CD14-positive monocyte (primary cell): ENCODE measurements around the gene ZNF385B. TPM values are rescaled to one million over a fixed set of nuclear protein-coding genes. Genes with fewer than 3 reads are reported as not detected.

Experiments
- DNase-seq, 3 donors: peaks; one replicate each; pipeline ENCODE4 v3.0.0-alpha.2; 2011 to 2022
- H2AFZ ChIP-seq: 2 replicates; pipeline ENCODE4 v1.6.0; 2012; ENCODE audit warnings: mild to moderate bottlenecking, low read depth, low read length, inconsistent platforms; ENCODE audit not compliant: insufficient read depth, poor library complexity, severe bottlenecking
- H3K27ac ChIP-seq, 2 donors: 1 replicate in 1 of 2; 2 replicates in 1 of 2; pipeline ENCODE4 v1.5.1; 2012 to 2013; ENCODE audit warnings: low read length in 2 of 2, control low read depth in 1 of 2, inconsistent platforms in 1 of 2, low read depth in 1 of 2, mild to moderate bottlenecking in 1 of 2
- H3K27me3 ChIP-seq, 2 donors: one replicate each; pipeline versions ENCODE4 v1.6.0 to v1.6.1; 2011 to 2013; ENCODE audit warnings: low read length in 2 of 2; ENCODE audit not compliant: control insufficient read depth in 2 of 2, insufficient read depth in 2 of 2
- H3K36me3 ChIP-seq, 2 donors: replicated peaks in 1 of 2; 1 replicate in 1 of 2; 2 replicates in 1 of 2; pipeline versions ENCODE4 v1.5.1 to v1.6.1; 2012 to 2013; ENCODE audit warnings: low read length in 2 of 2, control low read depth in 1 of 2, inconsistent platforms in 1 of 2, mild to moderate bottlenecking in 1 of 2; ENCODE audit not compliant: insufficient read depth in 2 of 2, control insufficient read depth in 1 of 2
- H3K4me1 ChIP-seq, 2 donors: 1 replicate in 1 of 2; 2 replicates in 1 of 2; pipeline versions ENCODE4 v1.5.1 to v1.6.1; 2012 to 2013; ENCODE audit warnings: low read length in 2 of 2, control low read depth in 1 of 2, inconsistent platforms in 1 of 2, mild to moderate bottlenecking in 1 of 2, moderate library complexity in 1 of 2; ENCODE audit not compliant: insufficient read depth in 2 of 2, control insufficient read depth in 1 of 2
- H3K4me2 ChIP-seq: replicated peaks from 2 replicates; pipeline ENCODE3; 2012; ENCODE audit warnings: low read length, moderate library complexity, mild to moderate bottlenecking; ENCODE audit not compliant: poor library complexity, severe bottlenecking; ENCODE audit errors: extremely low read depth
- H3K4me3 ChIP-seq, 3 experiments: fragments of 200-600 bp in 1 of 3; sonication (generic) in 1 of 3; replicated peaks in 1 of 3; 1 replicate in 2 of 3; 2 replicates in 1 of 3; pipeline ENCODE4 v1.5.1; 2011 to 2013; ENCODE audit warnings: low read length in 3 of 3, mild to moderate bottlenecking in 3 of 3, control low read depth in 2 of 3, low read depth in 2 of 3, inconsistent platforms in 1 of 3, moderate library complexity in 1 of 3
- H3K79me2 ChIP-seq: 2 replicates; pipeline ENCODE4 v1.6.0; 2012; ENCODE audit warnings: mild to moderate bottlenecking, control low read depth, inconsistent platforms, low read length, moderate library complexity; ENCODE audit not compliant: insufficient read depth
- H3K9ac ChIP-seq: 2 replicates; pipeline ENCODE4 v1.6.0; 2017; ENCODE audit warnings: low read length, mild to moderate bottlenecking; ENCODE audit not compliant: insufficient read depth, poor library complexity, severe bottlenecking
- H3K9me3 ChIP-seq, 2 donors: replicated peaks in 1 of 2; 1 replicate in 1 of 2; 2 replicates in 1 of 2; pipeline versions ENCODE4 v1.5.1 to v1.6.1; 2012 to 2013; ENCODE audit warnings: low read length in 2 of 2, control low read depth in 1 of 2; ENCODE audit not compliant: control insufficient read depth in 1 of 2, insufficient read depth in 1 of 2
- H4K20me1 ChIP-seq: 2 replicates; pipeline ENCODE4 v1.6.0; 2012; ENCODE audit warnings: mild to moderate bottlenecking, low read length, control low read depth, moderate library complexity; ENCODE audit not compliant: insufficient read depth
- H3K27ac Mint-ChIP-seq, 7 donors: one replicate each; pipeline ENCODE4 v1.8.0; 2020; ENCODE audit warnings: mild to moderate bottlenecking in 7 of 7, mixed read lengths in 7 of 7, moderate library complexity in 6 of 7, inconsistent platforms in 2 of 7
- H3K27me3 Mint-ChIP-seq, 3 donors: one replicate each; pipeline ENCODE4 v1.8.0; 2021 to 2022; ENCODE audit warnings: low read depth in 3 of 3, mild to moderate bottlenecking in 3 of 3, mixed read lengths in 3 of 3, moderate library complexity in 3 of 3, inconsistent platforms in 1 of 3
- H3K36me3 Mint-ChIP-seq, 2 donors: one replicate each; pipeline ENCODE4 v1.8.0; 2020; ENCODE audit warnings: mixed read lengths in 2 of 2, inconsistent platforms in 1 of 2, mild to moderate bottlenecking in 1 of 2
- H3K4me1 Mint-ChIP-seq: one replicate; pipeline ENCODE4 v1.8.0; 2020; ENCODE audit warnings: mild to moderate bottlenecking, mixed read lengths
- H3K4me3 Mint-ChIP-seq, 2 donors: one replicate each; pipeline ENCODE4 v1.8.0; 2020; ENCODE audit warnings: mild to moderate bottlenecking in 2 of 2, mixed read lengths in 2 of 2, moderate library complexity in 1 of 2
- H3K9me3 Mint-ChIP-seq, 7 donors: one replicate each; pipeline ENCODE4 v1.8.0; 2020 to 2022; ENCODE audit warnings: mixed read lengths in 7 of 7, mild to moderate bottlenecking in 6 of 7, moderate library complexity in 6 of 7, inconsistent platforms in 2 of 7
- WGBS: methylation state at CpG from one replicate; pipeline ENCODE4 v1.1.5; 2013; ENCODE audit warnings: missing lambda C conversion rate; ENCODE audit not compliant: insufficient coverage; 5-methylcytosine and 5-hydroxymethylcytosine counted together
- intact Hi-C, 2 donors: fragments of 100-400 bp; cut with micrococcal nuclease; formaldehyde crosslinking; loops; one replicate each; pipeline versions ENCODE4 v1.15.0 to v1.15.1; 2023
- polyA plus RNA-seq, 3 donors: library from polyadenylated mRNA; depleted of rRNA in 1 of 3; unstranded in 2 of 3; stranded (reverse) in 1 of 3; fragments of 300-500 nt in 2 of 3; fragments of >200 nt in 1 of 3; fragmentation: Illumina TruSeq in 2 of 3; gene quantifications; 1 replicate in 2 of 3; 2 replicates in 1 of 3; pipeline ENCODE4 v1.2.3, GENCODE V29; 2012 to 2021
- TF ChIP-seq, protein P1 (sequence below): fragments of 200-600 bp; IDR thresholded peaks from one replicate; pipeline ENCODE4 v1.8.0; 2022; ENCODE audit warnings: antibody characterized with exemption, mild to moderate bottlenecking

ZNF385B gene
- polyA plus RNA-seq, 3 donors, result not detected

- Mint-ChIP-seq H3K27ac (no peak overlapping the region), H3K4me3 (no peak overlapping the region), H3K36me3 (no peaks in the 10 kb centered on the region), H3K4me1 (no peaks in the 10 kb centered on the region), H3K9me3 (peaks cover 0 to 3% (median 0%) of the 10 kb centered on the region in 7 donors), H3K27me3 (peaks cover 0 to 4% (median 0%) of the 10 kb centered on the region in 3 donors)
- Histone ChIP-seq H4K20me1 (no peaks in the 10 kb centered on the region), H3K79me2 (no peaks in the 10 kb centered on the region), H3K4me3 (no peak overlapping the region), H3K27ac (no peak overlapping the region), H3K9ac (no peak overlapping the region), H3K27me3 (no peaks in the 10 kb centered on the region), H2AFZ (no peak overlapping the region), H3K4me1 (no peaks in the 10 kb centered on the region), H3K9me3 (no peaks in the 10 kb centered on the region), H3K36me3 (no peaks in the 10 kb centered on the region), H3K4me2 (no peak overlapping the region)
- intact Hi-C loops, result no loop called here
- DNase-seq, result no peak
- TF ChIP-seq, protein P1, sequence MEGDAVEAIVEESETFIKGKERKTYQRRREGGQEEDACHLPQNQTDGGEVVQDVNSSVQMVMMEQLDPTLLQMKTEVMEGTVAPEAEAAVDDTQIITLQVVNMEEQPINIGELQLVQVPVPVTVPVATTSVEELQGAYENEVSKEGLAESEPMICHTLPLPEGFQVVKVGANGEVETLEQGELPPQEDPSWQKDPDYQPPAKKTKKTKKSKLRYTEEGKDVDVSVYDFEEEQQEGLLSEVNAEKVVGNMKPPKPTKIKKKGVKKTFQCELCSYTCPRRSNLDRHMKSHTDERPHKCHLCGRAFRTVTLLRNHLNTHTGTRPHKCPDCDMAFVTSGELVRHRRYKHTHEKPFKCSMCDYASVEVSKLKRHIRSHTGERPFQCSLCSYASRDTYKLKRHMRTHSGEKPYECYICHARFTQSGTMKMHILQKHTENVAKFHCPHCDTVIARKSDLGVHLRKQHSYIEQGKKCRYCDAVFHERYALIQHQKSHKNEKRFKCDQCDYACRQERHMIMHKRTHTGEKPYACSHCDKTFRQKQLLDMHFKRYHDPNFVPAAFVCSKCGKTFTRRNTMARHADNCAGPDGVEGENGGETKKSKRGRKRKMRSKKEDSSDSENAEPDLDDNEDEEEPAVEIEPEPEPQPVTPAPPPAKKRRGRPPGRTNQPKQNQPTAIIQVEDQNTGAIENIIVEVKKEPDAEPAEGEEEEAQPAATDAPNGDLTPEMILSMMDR, result no peak
- WGBS, result 53% methylated on average over 2 of the region's 5 CpGs
Measured at GRCh38 chr2:179524809-179525339, 336.5 kb downstream of the ZNF385B start.

GRCh38 chr2:179521944-179522343 is 339.5 kb downstream of the ZNF385B start:
- WGBS, result no CpG with 5 or more reads among the region's 1 CpG
- H3K27me3 ChIP-seq, result no peaks in the 10 kb centered on the region

More at GRCh38 chr2:179521944-179522343, 339.5 kb downstream of the ZNF385B start:
- no peak overlapping the region for H3K27ac Mint-ChIP-seq
- no peak overlapping the region for H3K9ac ChIP-seq
- H3K4me3 ChIP-seq, result no peak overlapping the region
- no peaks in the 10 kb centered on the region for H3K4me1 ChIP-seq
- H3K79me2 ChIP-seq, result no peaks in the 10 kb centered on the region
- H3K36me3 Mint-ChIP-seq, result no peaks in the 10 kb centered on the region
- intact Hi-C loops, result no loop called here
- TF ChIP-seq, protein P1, result no peak
- H3K4me3 Mint-ChIP-seq, result no peak overlapping the region
- no peak overlapping the region for H3K27ac ChIP-seq
- no peaks in the 10 kb centered on the region for H4K20me1 ChIP-seq
- no peak overlapping the region for H3K4me2 ChIP-seq
- H3K9me3 Mint-ChIP-seq, result peaks cover 0 to 3% (median 0%) of the 10 kb centered on the region in 7 donors
- no peak overlapping the region for H2AFZ ChIP-seq
- H3K27me3 Mint-ChIP-seq, result peaks cover 0 to 4% (median 0%) of the 10 kb centered on the region in 3 donors
- no peak for DNase-seq
- no peaks in the 10 kb centered on the region for H3K4me1 Mint-ChIP-seq
- no peaks in the 10 kb centered on the region for H3K9me3 ChIP-seq
- no peaks in the 10 kb centered on the region for H3K36me3 ChIP-seq
